ENCODE results near the gene POLR3B. TPM values are rescaled to one million over a fixed set of nuclear protein-coding genes. Genes with fewer than 3 reads are reported as not detected.

Gene POLR3B
- total and polyA plus RNA-seq, 4 donors, result 11.9 to 20.3 (median 13.3) TPM

DNA sequence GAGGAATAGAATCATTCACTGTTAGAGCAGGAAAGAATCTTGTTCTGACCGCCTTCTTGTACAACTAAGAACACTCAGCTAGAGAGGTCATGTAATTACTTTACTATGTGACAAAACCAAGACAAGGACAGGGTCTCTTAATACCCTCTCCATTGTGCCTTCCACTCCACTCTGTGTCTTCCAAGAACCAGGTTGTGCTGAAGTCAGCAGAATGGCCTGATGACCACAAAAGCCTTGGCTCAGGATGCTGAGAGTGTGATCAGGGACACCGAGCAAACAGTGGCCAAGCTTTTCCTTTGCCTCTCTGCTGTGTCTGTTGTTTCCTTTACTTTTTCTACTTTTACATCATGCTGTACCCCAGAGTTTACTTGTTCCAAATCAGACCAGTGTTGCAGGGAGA lies 142.1 kb downstream of the POLR3B start:
- Histone ChIP-seq H3K27ac (ENCODE audit: low read depth, low read length) (no peak overlapping the region), H3K4me1 (ENCODE audit: control insufficient read depth, insufficient read depth, low read length) (peaks cover 8% of the 10 kb centered on the region), H3K4me3 (ENCODE audit: low read depth, low read length) (no peak overlapping the region), H3K27me3 (ENCODE audit: control insufficient read depth, insufficient read depth, low read length) (no peaks in the 10 kb centered on the region), H3K36me3 (ENCODE audit: control insufficient read depth, insufficient read depth, low read length) (peaks cover 15% of the 10 kb centered on the region), H3K9me3 (ENCODE audit: control insufficient read depth, insufficient read depth, low read length) (no peaks in the 10 kb centered on the region)
- no peak for DNase-seq (ENCODE audit: low read depth in 4 of 6, low spot score in 6 of 6)
- WGBS (ENCODE audit: insufficient coverage), result 100% methylated on average over 1 of the region's 2 CpGs

GRCh38 chr12:106506691-106507090 lies 149.1 kb downstream of the POLR3B start:
- WGBS (ENCODE audit: insufficient coverage), result 59% methylated on average over 5 of the region's 9 CpGs
- H3K4me3 ChIP-seq (ENCODE audit: low read depth, low read length), result no peak overlapping the region
- no peak overlapping the region for H3K27ac ChIP-seq (ENCODE audit: low read depth, low read length)
- peaks cover 9% of the 10 kb centered on the region for H3K36me3 ChIP-seq (ENCODE audit: control insufficient read depth, insufficient read depth, low read length)
- H3K9me3 ChIP-seq (ENCODE audit: control insufficient read depth, insufficient read depth, low read length), result no peaks in the 10 kb centered on the region
- peak in 2 of 6 donors; percentile 24 to 83 for DNase-seq (ENCODE audit: low read depth in 4 of 6, low spot score in 6 of 6)
- H3K4me1 ChIP-seq (ENCODE audit: control insufficient read depth, insufficient read depth, low read length), result no peaks in the 10 kb centered on the region
- no peaks in the 10 kb centered on the region for H3K27me3 ChIP-seq (ENCODE audit: control insufficient read depth, insufficient read depth, low read length)

GRCh38 chr12:106508966-106509365 lies 151.4 kb downstream of the POLR3B start:
- DNase-seq (ENCODE audit: low read depth in 4 of 6, low spot score in 6 of 6), result no peak
- Histone ChIP-seq H3K36me3 (ENCODE audit: control insufficient read depth, insufficient read depth, low read length) (peaks cover 7% of the 10 kb centered on the region), H3K4me3 (ENCODE audit: low read depth, low read length) (no peak overlapping the region), H3K9me3 (ENCODE audit: control insufficient read depth, insufficient read depth, low read length) (no peaks in the 10 kb centered on the region), H3K27me3 (ENCODE audit: control insufficient read depth, insufficient read depth, low read length) (no peaks in the 10 kb centered on the region), H3K4me1 (ENCODE audit: control insufficient read depth, insufficient read depth, low read length) (no peaks in the 10 kb centered on the region), H3K27ac (ENCODE audit: low read depth, low read length) (no peak overlapping the region)
- no CpG with 5 or more reads among the region's 2 CpGs for WGBS (ENCODE audit: insufficient coverage)

DNA sequence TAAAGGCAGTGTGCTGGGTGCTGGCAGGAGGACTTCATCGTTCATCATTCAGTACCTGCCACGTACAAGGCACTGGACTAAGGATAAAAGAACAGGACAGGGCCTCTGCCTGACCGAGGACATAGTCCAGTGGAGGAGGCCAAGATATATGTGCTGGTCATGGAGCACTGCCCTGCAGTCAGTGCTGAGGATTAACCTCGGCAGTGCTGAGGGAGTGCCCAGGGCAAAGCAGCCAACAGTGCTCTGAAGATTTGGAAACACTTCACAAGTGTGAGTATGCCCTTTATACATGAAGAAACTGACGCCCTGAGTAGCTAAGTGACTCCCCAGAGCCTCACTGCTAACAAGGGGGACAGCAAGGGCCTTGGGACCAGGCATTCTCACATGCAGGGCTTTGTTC lies 153.8 kb downstream of the POLR3B start:
- Histone ChIP-seq H3K27me3 (ENCODE audit: control insufficient read depth, insufficient read depth, low read length) (no peaks in the 10 kb centered on the region), H3K27ac (ENCODE audit: low read depth, low read length) (no peak overlapping the region), H3K9me3 (ENCODE audit: control insufficient read depth, insufficient read depth, low read length) (no peaks in the 10 kb centered on the region), H3K4me3 (ENCODE audit: low read depth, low read length) (no peak overlapping the region), H3K4me1 (ENCODE audit: control insufficient read depth, insufficient read depth, low read length) (no peaks in the 10 kb centered on the region), H3K36me3 (ENCODE audit: control insufficient read depth, insufficient read depth, low read length) (peaks cover 4% of the 10 kb centered on the region)
- WGBS (ENCODE audit: insufficient coverage), result 50% methylated on average over 4 of the region's 5 CpGs
- no peak for DNase-seq (ENCODE audit: low read depth in 4 of 6, low spot score in 6 of 6)

- Histone ChIP-seq H3K9me3 (ENCODE audit: control insufficient read depth, insufficient read depth, low read length) (no peaks in the 10 kb centered on the region), H3K27me3 (ENCODE audit: control insufficient read depth, insufficient read depth, low read length) (no peaks in the 10 kb centered on the region), H3K4me3 (ENCODE audit: low read depth, low read length) (no peak overlapping the region), H3K4me1 (ENCODE audit: control insufficient read depth, insufficient read depth, low read length) (no peaks in the 10 kb centered on the region), H3K36me3 (ENCODE audit: control insufficient read depth, insufficient read depth, low read length) (no peaks in the 10 kb centered on the region), H3K27ac (ENCODE audit: low read depth, low read length) (no peak overlapping the region)
- DNase-seq (ENCODE audit: low read depth in 4 of 6, low spot score in 6 of 6), result no peak
- no CpG with 5 or more reads among the region's 1 CpG for WGBS (ENCODE audit: insufficient coverage)
Observed at GRCh38 chr12:106517314-106517713, 159.8 kb downstream of the POLR3B start.

GRCh38 chr12:106519607-106520021 lies 162.1 kb downstream of the POLR3B start:
- Histone ChIP-seq H3K27me3 (ENCODE audit: control insufficient read depth, insufficient read depth, low read length) (no peaks in the 10 kb centered on the region), H3K4me1 (ENCODE audit: control insufficient read depth, insufficient read depth, low read length) (no peaks in the 10 kb centered on the region), H3K9me3 (ENCODE audit: control insufficient read depth, insufficient read depth, low read length) (no peaks in the 10 kb centered on the region), H3K27ac (ENCODE audit: low read depth, low read length) (no peak overlapping the region), H3K36me3 (ENCODE audit: control insufficient read depth, insufficient read depth, low read length) (no peaks in the 10 kb centered on the region), H3K4me3 (ENCODE audit: low read depth, low read length) (no peak overlapping the region)
- no peak for DNase-seq (ENCODE audit: low read depth in 4 of 6, low spot score in 6 of 6)
- WGBS (ENCODE audit: insufficient coverage), result 54% methylated on average over 6 of the region's 9 CpGs

DNA sequence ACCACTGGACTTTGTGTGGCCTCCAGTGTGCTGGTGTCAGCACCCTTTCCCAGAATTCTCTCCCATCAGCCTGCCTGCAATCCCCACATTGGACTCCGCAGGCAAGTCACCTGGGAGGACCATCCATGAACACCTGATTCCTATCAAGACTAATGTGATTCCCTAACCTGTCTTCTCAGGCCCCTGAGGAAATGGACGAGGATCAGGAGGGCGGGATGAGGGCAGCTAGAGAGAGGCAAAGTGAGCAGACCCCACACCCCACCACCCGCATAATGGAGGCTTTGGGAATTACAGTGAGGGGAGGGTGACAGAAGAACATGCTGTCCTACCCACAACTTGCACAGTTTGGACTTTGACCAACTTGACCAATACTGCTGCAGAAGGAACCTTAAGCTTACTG lies 164.4 kb downstream of the POLR3B start:
- 75% methylated on average over 1 of the region's 4 CpGs for WGBS (ENCODE audit: insufficient coverage)
- no peaks in the 10 kb centered on the region for H3K36me3 ChIP-seq (ENCODE audit: control insufficient read depth, insufficient read depth, low read length)
- no peaks in the 10 kb centered on the region for H3K9me3 ChIP-seq (ENCODE audit: control insufficient read depth, insufficient read depth, low read length)
- no peaks in the 10 kb centered on the region for H3K27me3 ChIP-seq (ENCODE audit: control insufficient read depth, insufficient read depth, low read length)
- DNase-seq (ENCODE audit: low read depth in 4 of 6, low spot score in 6 of 6), result no peak
- H3K4me1 ChIP-seq (ENCODE audit: control insufficient read depth, insufficient read depth, low read length), result no peaks in the 10 kb centered on the region
- no peak overlapping the region for H3K27ac ChIP-seq (ENCODE audit: low read depth, low read length)
- H3K4me3 ChIP-seq (ENCODE audit: low read depth, low read length), result no peak overlapping the region

GRCh38 chr12:106522708-106523107 lies 165.2 kb downstream of the POLR3B start:
- Histone ChIP-seq H3K27me3 (ENCODE audit: control insufficient read depth, insufficient read depth, low read length) (no peaks in the 10 kb centered on the region), H3K4me1 (ENCODE audit: control insufficient read depth, insufficient read depth, low read length) (no peaks in the 10 kb centered on the region), H3K4me3 (ENCODE audit: low read depth, low read length) (no peak overlapping the region), H3K9me3 (ENCODE audit: control insufficient read depth, insufficient read depth, low read length) (no peaks in the 10 kb centered on the region), H3K36me3 (ENCODE audit: control insufficient read depth, insufficient read depth, low read length) (no peaks in the 10 kb centered on the region), H3K27ac (ENCODE audit: low read depth, low read length) (no peak overlapping the region)
- 97% methylated on average over 3 of the region's 3 CpGs for WGBS (ENCODE audit: insufficient coverage)
- DNase-seq (ENCODE audit: low read depth in 4 of 6, low spot score in 6 of 6), result no peak

- Histone ChIP-seq H3K9me3 (ENCODE audit: control insufficient read depth, insufficient read depth, low read length) (no peaks in the 10 kb centered on the region), H3K27me3 (ENCODE audit: control insufficient read depth, insufficient read depth, low read length) (no peaks in the 10 kb centered on the region), H3K4me3 (ENCODE audit: low read depth, low read length) (no peak overlapping the region), H3K4me1 (ENCODE audit: control insufficient read depth, insufficient read depth, low read length) (no peaks in the 10 kb centered on the region), H3K27ac (ENCODE audit: low read depth, low read length) (no peak overlapping the region), H3K36me3 (ENCODE audit: control insufficient read depth, insufficient read depth, low read length) (no peaks in the 10 kb centered on the region)
- no CpG with 5 or more reads among the region's 2 CpGs for WGBS (ENCODE audit: insufficient coverage)
- DNase-seq (ENCODE audit: low read depth in 4 of 6, low spot score in 6 of 6), result no peak
Observed at GRCh38 chr12:106527356-106527755, 169.8 kb downstream of the POLR3B start.

DNA sequence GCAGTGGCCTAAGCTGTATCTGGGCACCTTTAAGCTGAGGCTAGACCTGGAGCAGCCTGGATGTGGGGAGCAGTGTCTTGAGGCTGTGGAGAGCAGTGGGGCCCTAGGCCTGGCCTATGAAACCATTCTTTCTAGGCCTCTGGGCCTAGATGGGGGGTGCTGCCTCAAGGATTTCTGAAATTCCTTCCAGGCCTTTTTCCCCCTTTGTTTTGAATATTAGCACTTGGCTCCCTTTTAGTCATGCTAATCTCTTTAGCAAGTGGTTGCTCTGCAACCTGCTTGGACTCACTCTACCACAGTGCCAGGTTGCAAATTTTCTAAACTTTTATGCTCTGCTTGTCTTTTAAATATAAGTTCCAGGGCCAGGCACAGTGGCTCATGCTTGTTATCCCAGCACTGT lies 183.7 kb downstream of the POLR3B start:
- H3K4me3 ChIP-seq (ENCODE audit: low read depth, low read length), result no peak overlapping the region
- H3K27ac ChIP-seq (ENCODE audit: low read depth, low read length), result no peak overlapping the region
- no peaks in the 10 kb centered on the region for H3K4me1 ChIP-seq (ENCODE audit: control insufficient read depth, insufficient read depth, low read length)
- no peaks in the 10 kb centered on the region for H3K9me3 ChIP-seq (ENCODE audit: control insufficient read depth, insufficient read depth, low read length)
- H3K36me3 ChIP-seq (ENCODE audit: control insufficient read depth, insufficient read depth, low read length), result no peaks in the 10 kb centered on the region
- H3K27me3 ChIP-seq (ENCODE audit: control insufficient read depth, insufficient read depth, low read length), result no peaks in the 10 kb centered on the region
- no peak for DNase-seq (ENCODE audit: low read depth in 4 of 6, low spot score in 6 of 6)
